MG63 (cell line): ENCODE results near the gene GALK1. TPM values are rescaled to one million over a fixed set of nuclear protein-coding genes. Genes with fewer than 3 reads are reported as not detected.
"Not testable (repeated sequence)": the region's sequence is repeated elsewhere in the genome, so short reads cannot be mapped to it uniquely, and the experiment has no call there.

Source experiments
- DNase-seq: peaks from one replicate; pipeline ENCODE4 v3.0.0-alpha.2; 2020
- H3K27me3 ChIP-seq: fragments of 250-450 bp; sonication (Bioruptor Pico); 2 replicates; pipeline ENCODE4 v1.5.1; 2020; ENCODE audit warnings: mild to moderate bottlenecking, moderate library complexity
- H3K36me3 ChIP-seq: fragments of 250-450 bp; sonication (Bioruptor Pico); 2 replicates; pipeline ENCODE4 v1.5.1; 2020; ENCODE audit warnings: mild to moderate bottlenecking, moderate library complexity
- H3K4me3 ChIP-seq: fragments of 250-450 bp; sonication (Bioruptor Pico); 2 replicates; pipeline ENCODE4 v1.5.1; 2020; ENCODE audit warnings: mild to moderate bottlenecking, moderate library complexity
- H3K9me3 ChIP-seq: fragments of 250-450 bp; sonication (Bioruptor Pico); 2 replicates; pipeline ENCODE4 v1.5.1; 2020; ENCODE audit warnings: mild to moderate bottlenecking, moderate library complexity
- total RNA-seq: library from RNA; depleted of rRNA; stranded (reverse); fragments of >200 nt; shearing (Covaris generic); gene quantifications from 2 replicates; pipeline ENCODE4 v1.2.3, GENCODE V29; 2014; ENCODE audit warnings: low replicate concordance

Gene GALK1
- total RNA-seq, 1 experiment from 2014 or later, result 51.1 TPM

DNA sequence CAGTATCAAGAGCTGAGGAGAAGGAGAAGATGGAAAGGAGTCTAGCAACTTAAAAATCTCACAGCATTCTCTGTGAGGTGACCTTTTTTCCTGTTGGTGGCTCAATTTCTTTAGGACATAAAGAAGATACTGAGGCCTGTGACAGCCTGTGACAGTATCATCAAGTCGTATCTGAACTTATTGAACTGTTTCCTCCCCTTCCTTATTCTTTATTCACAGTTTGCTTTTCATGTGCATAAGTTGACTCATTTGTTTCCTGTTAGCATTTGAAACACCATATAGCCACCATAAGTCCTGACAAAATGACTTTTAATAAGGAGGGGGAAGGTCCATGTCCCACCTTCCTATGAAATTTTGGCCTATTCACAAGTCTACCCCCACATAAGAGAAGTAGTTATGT lies 28.5 kb upstream of the GALK1 start:
- no peaks in the 10 kb centered on the region for H3K27me3 ChIP-seq
- no peak overlapping the region for H3K4me3 ChIP-seq
- no peaks in the 10 kb centered on the region for H3K9me3 ChIP-seq
- no peak for DNase-seq
- H3K36me3 ChIP-seq, result peaks cover 61% of the 10 kb centered on the region

DNA sequence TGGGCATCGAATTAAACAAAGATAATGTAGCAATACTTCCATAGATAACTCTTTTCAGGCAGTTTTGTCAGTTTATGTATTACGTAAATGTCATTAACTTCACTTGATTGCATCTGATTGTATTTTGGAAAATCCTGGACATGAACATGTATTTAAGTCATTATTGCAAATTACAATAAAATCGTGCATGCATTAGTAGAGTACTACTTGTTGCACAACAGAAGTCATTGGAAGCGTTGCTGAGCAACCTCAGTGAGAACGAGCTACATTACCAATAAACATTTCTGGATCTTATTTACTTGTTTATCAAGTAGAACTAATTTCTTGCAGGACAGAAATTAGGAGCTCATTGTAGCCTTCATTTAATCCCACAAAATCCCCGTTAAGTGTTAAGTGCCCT lies 26.3 kb upstream of the GALK1 start:
- Histone ChIP-seq H3K9me3 (no peaks in the 10 kb centered on the region), H3K4me3 (no peak overlapping the region), H3K27me3 (no peaks in the 10 kb centered on the region), H3K36me3 (peaks cover 47% of the 10 kb centered on the region)
- no peak for DNase-seq

DNA sequence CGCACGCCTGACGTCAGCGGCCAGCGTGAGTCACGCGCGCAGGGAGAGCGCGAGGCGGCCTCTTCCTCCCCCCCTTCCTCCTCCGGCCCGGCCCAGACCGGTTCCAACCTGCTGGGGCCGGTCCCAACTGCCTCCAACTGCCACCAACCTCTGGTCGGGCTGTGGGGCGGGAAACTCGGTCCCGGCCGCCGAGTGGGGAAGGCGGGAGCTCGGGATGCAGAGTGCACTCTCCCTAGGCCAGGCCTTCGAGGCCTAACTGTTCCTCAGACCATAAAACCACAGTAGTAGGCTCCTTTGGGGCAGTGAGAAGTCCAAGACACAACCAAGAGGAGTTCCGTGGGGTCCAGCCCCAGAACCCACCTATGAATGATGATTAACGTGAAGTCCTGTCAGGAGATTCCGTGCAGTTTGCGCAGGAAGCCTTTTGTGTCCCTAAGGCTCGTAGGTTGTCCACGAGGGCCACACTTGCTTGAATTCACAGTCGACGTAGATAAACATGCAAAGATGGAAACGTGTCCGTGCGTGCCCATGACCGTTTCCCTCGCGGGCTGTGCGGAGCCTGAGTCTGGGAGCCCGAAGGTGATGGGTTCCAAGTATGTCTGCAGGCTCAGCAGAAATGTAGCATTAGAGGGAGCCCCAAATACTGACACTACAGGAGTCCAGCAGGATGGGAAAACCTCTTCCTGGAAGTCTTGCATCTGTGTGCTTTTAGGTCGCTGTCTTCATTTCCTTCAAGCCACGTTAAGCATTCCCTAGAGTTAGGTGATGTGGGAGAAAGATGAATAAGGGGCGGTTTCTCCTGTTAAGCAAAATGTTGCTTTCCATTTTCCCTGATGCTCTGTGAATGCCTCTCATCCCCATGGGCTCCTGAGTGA lies 20.3 kb upstream of the GALK1 start:
- Histone ChIP-seq H3K27me3 (no peaks in the 10 kb centered on the region), H3K4me3 (peak overlapping the region; percentile 95), H3K9me3 (no peaks in the 10 kb centered on the region), H3K36me3 (peaks cover 5% of the 10 kb centered on the region)
- peak; percentile 94 for DNase-seq

DNA sequence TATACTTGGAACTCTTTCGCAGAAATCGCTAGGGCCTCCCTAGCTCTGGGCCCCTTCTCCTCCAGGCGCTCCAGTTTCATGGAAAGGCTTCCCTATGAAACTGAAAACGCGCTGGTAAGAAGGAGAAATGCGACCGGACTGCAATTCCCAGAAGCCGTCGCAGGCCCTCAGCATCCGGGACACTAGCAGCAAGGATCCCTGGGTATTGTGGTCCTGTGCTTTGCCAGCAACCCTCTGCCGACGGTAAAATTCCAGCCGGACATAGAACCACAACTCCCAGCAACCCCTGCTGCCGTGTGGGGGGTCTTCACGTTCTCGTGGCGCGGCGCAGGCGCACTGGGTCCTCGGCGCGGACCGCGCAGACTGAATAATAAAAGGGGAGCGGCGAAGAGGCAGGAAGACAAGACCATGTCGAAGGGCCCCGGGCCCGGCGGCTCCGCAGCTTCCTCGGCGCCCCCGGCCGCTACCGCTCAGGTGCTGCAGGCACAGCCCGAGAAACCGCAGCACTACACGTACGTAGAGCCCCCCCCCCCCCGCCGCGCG lies 19.6 kb upstream of the GALK1 start, which contains the start of gene UNK:
TSS of gene UNK (plus strand) at position 334 of the 543 bp plus-strand sequence. CDS start at position 409, 75 bp downstream.
- peak within 1 kb of the TSS; percentile 95 for H3K4me3 ChIP-seq
- peak; percentile 99 for DNase-seq
- no peaks in the 10 kb centered on the region for H3K27me3 ChIP-seq
- H3K9me3 ChIP-seq, result no peaks in the 10 kb centered on the region
- no peaks in the 10 kb centered on the region; the same call in none of the 2 replicates for H3K36me3 ChIP-seq

DNA sequence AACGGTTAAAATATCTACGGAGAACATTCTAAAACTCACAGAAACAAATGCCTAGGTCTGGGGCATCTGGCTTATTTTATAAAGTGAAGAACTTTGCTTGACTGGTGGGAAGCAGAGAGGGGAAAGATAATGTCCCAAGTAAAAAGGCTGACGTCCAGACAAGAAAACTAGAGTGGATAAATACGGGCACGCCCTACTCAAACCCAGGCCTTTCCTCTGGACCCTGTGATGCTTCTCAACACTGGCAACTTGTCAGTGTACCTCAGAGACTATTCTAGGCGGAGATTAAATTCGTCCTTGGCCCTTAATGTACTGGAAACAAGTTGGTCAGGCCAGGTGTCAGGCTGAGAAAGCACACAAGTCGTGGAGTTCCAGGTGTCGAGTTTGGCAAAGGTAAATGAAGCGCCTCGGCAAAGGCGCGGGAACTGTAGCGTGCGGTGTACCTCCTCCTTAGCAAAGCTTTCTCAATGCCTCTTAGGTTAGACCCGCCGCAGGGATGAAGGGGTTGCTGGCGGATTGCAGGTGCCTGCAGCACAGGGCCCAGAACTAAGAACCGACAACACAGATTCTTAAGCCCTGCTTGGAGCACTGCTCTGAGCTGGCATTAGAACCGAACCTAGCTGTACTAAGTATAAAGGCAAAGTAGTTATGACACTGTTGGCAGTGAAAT lies 18.9 kb upstream of the GALK1 start:
- DNase-seq, result no peak
- Histone ChIP-seq H3K36me3 (peaks cover 2% of the 10 kb centered on the region), H3K9me3 (no peaks in the 10 kb centered on the region), H3K4me3 (peak overlapping the region; percentile 95), H3K27me3 (no peaks in the 10 kb centered on the region)

DNA sequence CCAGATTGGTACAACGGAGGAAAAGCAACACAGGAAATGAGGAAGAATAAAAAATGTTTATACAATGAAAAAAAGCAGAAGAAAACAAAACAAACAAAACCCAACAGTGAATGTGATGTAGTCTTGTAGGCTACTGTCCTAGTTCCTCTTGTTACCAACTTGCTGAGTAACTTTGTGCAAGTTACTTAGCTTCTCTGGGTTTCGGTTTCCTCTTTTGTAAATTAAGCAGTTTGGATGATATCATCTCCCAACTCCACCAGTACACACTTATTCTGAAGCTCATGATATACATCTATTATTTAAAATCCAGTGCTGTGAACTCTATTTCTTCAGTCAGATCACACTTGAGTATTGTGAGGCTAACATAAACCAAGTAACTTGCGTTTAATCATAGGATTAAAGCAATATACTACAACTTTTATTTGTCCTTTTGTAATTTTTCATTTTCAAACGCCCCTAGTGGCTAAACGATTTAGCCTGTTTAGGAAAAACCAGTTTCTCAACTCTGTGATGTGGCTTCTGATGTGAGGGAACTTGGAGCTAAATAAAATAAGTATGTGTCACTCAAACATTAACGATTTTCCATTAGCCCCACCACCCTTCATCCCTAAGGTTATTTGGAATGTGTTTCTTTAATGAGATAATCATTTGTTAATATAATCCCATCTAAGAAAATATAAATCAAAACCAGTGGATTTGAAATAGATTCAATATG lies 18.2 kb upstream of the GALK1 start:
- Histone ChIP-seq H3K9me3 (no peaks in the 10 kb centered on the region), H3K4me3 (peak overlapping the region; percentile 21), H3K27me3 (no peaks in the 10 kb centered on the region), H3K36me3 (peaks cover 9% of the 10 kb centered on the region)
- DNase-seq, result no peak

DNA sequence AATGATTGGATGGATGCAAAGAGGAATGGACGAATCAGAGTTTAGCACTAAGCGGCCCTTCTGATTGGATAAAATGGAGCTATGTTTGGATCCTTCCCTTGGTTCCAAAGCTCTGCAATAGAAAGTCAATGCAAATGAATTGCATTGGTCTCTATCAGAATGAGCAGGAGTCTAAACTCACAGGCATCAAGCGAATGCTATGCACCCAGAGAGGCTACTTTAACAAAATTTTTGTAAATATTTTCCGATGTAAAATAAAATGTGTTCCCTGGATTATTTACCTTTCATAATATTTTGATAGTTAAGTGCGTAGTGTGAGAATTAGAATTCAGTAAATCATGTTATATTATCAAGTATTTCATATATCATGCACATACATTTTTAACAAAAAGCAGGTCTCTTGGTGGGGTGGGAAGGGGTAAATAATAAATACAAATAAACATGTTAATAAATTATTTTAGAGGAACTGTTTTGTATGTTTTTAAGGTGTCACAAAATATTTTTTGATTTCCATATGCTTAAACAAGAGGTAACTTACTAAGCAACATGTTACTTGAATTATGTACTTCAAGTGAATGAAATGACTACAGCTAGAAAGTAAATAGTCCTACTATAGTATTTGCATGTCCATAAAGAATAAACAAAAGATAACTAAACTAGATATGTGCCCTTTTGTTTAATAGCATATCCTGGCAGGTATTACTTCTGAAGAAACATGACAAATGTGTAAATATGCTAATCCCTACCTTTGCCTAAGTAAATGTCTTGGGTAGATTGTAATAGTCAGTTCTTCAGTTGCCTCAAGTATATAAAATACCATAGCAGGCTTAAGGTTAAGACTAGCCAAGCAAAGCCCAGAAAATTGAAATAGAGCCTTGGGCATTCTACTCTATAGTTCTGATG lies 15.2 kb upstream of the GALK1 start:
- Histone ChIP-seq H3K9me3 (no peaks in the 10 kb centered on the region), H3K36me3 (peaks cover 39% of the 10 kb centered on the region), H3K4me3 (peak overlapping the region; percentile 9), H3K27me3 (no peaks in the 10 kb centered on the region)
- DNase-seq, result no peak

DNA sequence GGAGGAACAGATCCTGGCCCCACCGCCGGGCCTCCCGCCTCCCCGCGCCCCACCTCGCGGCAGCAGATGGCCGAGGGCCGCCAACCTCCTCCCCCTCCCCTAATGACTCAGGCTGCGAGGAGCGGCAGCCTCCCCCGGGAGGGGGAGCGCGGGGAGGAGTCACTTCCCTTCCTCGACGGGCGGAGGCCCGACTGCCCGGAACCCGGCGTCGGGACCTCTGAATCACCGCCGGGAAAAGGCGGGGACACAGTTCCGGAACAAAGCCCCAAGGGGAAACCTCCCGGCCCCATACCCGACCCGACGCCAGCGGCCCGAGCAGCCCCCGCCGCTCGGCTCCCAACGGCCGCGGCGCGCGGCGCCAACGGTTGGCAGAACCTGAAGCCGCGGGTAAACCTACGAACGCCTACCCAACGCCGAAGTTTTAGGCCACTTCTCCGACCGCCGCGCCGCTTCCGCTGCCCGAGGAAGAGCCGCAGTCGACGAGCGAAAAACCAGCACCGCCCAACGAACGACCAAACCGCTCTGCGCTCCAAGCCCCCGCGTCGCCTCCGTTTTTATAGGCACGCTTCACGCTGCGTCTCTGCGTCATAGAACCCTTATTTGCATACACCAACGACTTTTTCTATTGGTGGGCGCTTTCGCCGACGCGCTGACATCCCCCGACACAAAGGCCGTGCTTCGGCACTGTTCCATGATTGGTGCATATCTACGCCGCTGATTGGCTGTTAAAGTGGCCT lies 14.4 kb upstream of the GALK1 start:
- peak overlapping the region; percentile 69 for H3K4me3 ChIP-seq
- peaks cover 44% of the 10 kb centered on the region for H3K36me3 ChIP-seq
- no peaks in the 10 kb centered on the region for H3K27me3 ChIP-seq
- no peaks in the 10 kb centered on the region for H3K9me3 ChIP-seq
- peak; percentile 98 for DNase-seq

DNA sequence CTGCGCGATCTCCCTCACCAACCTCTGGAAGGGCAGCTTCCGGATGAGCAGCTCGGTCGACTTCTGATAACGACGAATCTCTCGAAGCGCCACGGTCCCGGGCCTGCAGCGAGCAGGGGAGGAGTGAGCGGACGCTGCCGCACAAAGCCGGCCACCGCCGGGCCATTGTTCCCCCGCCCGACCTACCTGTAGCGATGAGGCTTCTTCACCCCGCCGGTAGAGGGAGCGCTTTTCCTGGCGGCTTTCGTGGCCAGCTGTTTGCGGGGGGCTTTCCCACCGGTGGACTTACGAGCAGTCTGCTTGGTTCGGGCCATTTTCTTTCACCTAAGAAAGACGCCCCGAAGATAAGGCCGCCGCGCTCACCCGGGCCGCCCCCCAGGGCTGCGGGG lies 13.9 kb upstream of the GALK1 start:
- peak overlapping the region; percentile 69 for H3K4me3 ChIP-seq
- H3K36me3 ChIP-seq, result peaks cover 46% of the 10 kb centered on the region
- no peaks in the 10 kb centered on the region for H3K9me3 ChIP-seq
- no peak for DNase-seq
- no peaks in the 10 kb centered on the region for H3K27me3 ChIP-seq

DNA sequence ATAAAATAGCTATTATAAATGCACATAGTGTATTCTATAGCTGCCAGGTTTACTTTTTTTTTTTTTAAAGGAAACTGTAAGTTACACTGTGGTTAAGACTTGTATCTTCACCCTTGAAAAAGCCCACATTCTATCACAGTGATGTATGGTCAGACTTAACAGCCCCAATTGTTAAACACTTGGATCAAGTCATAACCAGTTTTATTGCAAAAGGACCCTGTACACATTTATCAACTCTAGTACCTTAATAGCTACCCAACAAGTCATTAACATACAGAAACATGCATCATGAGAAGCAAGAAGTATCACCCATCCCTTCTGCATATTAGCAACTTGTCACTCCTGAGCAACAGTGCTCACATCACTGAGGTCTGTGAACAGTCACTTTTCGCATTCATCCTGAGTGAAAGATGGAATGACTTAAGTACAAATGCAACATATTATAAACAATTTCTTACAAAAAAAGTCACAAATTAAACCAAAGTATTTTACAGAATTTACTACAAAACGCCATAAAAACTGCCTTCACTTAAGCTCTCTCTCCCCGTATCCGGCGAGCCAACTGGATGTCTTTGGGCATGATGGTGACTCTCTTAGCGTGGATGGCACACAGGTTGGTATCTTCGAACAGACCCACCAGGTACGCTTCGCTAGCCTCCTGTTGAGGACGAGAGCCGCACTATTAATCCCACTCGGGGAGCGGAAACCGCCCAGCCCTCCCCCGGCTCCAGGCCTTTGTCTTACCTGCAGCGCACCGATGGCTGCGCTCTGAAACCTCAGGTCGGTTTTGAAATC lies 13.3 kb upstream of the GALK1 start:
- peaks cover 46% of the 10 kb centered on the region for H3K36me3 ChIP-seq
- H3K27me3 ChIP-seq, DNase-seq, H3K9me3 ChIP-seq: not testable (repeated sequence)
- peak overlapping the region; percentile 69 for H3K4me3 ChIP-seq

DNA sequence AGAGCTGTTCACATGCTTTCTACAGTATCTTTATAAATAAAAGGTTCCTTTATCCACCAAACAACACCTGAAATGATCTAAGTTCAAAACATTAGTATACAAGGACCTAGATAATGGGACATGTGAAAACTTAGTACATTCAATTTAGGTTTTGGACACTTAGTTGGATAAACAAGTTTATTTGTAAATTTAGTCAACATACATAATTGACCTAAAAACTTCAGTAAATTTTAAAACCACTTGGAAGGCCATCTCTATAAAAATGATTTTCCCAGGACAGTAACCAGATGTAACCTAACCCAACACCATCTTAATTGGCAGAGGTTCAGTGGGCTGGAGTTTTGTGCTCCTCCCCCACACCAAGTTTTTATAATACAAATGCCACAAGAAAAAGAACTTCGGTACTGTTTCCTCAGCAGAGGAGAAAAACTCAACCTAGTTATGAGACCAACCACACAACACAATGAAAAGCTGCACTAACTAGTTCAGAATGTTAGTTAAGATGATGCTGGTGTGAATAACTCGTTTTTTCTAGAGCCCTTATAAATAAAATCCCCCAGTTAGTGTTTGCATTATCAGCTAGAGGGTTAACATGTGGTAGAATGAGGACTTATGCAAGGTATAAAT lies 12.4 kb upstream of the GALK1 start:
- no peak for DNase-seq
- H3K9me3 ChIP-seq, result no peaks in the 10 kb centered on the region
- H3K36me3 ChIP-seq, result peaks cover 46% of the 10 kb centered on the region
- peak overlapping the region; percentile 69 for H3K4me3 ChIP-seq
- no peaks in the 10 kb centered on the region for H3K27me3 ChIP-seq

DNA sequence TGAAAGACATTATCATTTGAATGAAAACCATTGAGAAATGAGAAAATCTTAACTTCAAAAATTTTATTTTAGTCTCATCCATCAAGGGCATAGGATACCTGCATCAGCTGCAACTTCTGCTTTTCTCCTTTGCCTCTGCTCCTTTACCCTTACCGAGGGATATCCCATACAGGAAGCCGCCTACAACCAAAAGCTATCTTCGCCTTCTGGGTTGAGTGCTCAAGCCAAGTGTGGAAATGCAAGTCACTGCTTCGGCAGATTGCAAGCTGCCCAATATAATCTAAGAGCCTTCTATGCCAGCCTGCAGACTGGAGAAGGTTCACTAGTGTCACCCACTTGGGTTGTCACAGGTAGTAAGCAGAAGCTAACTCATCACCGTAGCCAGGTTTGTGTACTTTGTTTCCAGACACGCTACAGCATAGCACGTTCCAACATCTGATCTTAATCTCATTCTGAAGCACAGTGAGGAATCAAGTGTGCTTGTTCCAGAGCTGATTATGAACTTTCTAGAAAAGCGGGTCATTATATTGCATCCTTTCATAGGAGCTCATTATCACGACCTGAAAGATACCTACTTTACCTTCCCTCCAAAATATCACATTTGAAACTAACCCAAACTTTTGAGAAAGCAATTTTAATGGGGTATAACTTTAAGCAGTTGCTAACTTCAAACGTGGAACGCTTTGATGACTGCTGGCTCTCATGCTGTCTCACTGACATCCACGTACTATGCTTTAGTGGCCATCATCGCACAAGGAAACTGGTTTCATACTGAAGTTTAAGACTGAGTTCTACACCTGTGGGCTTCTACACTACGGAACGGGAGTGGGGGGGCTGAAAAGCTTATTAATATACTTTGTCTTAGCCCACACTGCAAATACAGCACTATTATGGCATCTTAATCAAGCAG lies 11.6 kb upstream of the GALK1 start:
- H3K4me3 ChIP-seq, result peak overlapping the region; percentile 69
- H3K36me3 ChIP-seq, result peaks cover 46% of the 10 kb centered on the region
- H3K9me3 ChIP-seq, result no peaks in the 10 kb centered on the region
- H3K27me3 ChIP-seq, result no peaks in the 10 kb centered on the region
- DNase-seq, result no peak

DNA sequence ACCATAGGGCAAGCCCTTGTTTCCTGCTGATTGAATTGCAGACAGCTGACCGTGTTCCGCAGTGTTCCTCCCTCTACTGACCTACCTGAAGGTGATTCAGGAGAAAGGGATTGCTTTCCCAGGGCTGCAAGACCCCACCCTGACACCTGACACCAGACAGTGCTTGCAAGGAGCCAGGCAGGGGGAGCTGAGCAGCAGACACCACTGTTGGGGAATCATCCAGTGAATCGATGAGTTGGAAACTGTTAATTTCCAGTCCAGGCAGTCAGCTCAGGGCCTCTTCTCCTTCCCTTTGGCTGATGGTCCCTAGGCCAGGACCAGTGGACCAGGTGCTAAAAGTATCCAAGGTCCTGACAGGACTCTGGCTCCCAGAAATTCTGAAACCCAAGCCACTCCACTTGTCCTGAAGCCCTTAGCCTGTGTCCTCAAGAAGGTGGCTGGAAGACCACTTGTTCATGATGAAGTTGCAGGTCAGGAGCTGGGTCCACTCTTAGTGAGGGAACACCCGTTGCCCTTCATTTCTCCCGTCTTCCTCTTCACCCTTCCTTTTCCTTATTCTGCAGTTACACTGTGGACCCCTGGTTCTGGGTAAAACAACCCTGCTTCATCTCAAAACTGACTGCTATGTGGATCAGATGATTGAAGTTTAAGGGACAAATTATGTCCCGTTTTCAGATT lies 10.1 kb upstream of the GALK1 start:
- peaks cover 46% of the 10 kb centered on the region for H3K36me3 ChIP-seq
- no peaks in the 10 kb centered on the region for H3K9me3 ChIP-seq
- DNase-seq, result no peak
- no peaks in the 10 kb centered on the region for H3K27me3 ChIP-seq
- no peak overlapping the region for H3K4me3 ChIP-seq
